ENCODE measurements around the gene BDNF. TPM values are rescaled to one million over a fixed set of nuclear protein-coding genes. Genes with fewer than 3 reads are reported as not detected.

Gene BDNF
- total and polyA plus RNA-seq, 4 donors: 0.03 to 0.28 (median 0.07) TPM

GRCh38 chr11:27660171-27660570 is 40.1 kb downstream of the BDNF start:
- whole genome bisulfite sequencing: 81% methylated on average over 3 of the region's 3 CpGs
- H3K27ac ChIP-seq (ENCODE audit: low read depth in 1 of 2, low read length in 2 of 2): no peak overlapping the region
- H3K36me3 ChIP-seq (ENCODE audit: control insufficient read depth in 4 of 4, insufficient read depth in 3 of 4, low read depth in 1 of 4, low read length in 3 of 4): no peaks in the 10 kb centered on the region

GRCh38 chr11:27658535-27659236 is 41.6 kb downstream of the BDNF start:
- H3K27ac ChIP-seq (ENCODE audit: low read depth in 1 of 2, low read length in 2 of 2): no peak overlapping the region
- no peak for DNase-seq (ENCODE audit: low spot score)
- H3K36me3 ChIP-seq (ENCODE audit: control insufficient read depth in 4 of 4, insufficient read depth in 3 of 4, low read depth in 1 of 4, low read length in 3 of 4): no peaks in the 10 kb centered on the region
- no peaks in the 10 kb centered on the region for H3K27me3 ChIP-seq (ENCODE audit: control insufficient read depth in 4 of 4, insufficient read depth in 4 of 4, low read length in 3 of 4)
- no peak for TF ChIP-seq SP1 (IDR thresholded peaks at IDR 0.05)
- no peak for TF ChIP-seq EGR1 (IDR thresholded peaks at IDR 0.05; ENCODE audit: low read depth in 2 of 2)
- TF ChIP-seq RAD21 (IDR thresholded peaks at IDR 0.05): no peak
- TF ChIP-seq, protein P1, sequence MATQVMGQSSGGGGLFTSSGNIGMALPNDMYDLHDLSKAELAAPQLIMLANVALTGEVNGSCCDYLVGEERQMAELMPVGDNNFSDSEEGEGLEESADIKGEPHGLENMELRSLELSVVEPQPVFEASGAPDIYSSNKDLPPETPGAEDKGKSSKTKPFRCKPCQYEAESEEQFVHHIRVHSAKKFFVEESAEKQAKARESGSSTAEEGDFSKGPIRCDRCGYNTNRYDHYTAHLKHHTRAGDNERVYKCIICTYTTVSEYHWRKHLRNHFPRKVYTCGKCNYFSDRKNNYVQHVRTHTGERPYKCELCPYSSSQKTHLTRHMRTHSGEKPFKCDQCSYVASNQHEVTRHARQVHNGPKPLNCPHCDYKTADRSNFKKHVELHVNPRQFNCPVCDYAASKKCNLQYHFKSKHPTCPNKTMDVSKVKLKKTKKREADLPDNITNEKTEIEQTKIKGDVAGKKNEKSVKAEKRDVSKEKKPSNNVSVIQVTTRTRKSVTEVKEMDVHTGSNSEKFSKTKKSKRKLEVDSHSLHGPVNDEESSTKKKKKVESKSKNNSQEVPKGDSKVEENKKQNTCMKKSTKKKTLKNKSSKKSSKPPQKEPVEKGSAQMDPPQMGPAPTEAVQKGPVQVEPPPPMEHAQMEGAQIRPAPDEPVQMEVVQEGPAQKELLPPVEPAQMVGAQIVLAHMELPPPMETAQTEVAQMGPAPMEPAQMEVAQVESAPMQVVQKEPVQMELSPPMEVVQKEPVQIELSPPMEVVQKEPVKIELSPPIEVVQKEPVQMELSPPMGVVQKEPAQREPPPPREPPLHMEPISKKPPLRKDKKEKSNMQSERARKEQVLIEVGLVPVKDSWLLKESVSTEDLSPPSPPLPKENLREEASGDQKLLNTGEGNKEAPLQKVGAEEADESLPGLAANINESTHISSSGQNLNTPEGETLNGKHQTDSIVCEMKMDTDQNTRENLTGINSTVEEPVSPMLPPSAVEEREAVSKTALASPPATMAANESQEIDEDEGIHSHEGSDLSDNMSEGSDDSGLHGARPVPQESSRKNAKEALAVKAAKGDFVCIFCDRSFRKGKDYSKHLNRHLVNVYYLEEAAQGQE (IDR thresholded peaks at IDR 0.05): no peak
- TF ChIP-seq RXRA (IDR thresholded peaks at IDR 0.05): no peak
- no peak for TF ChIP-seq TAF1 (conservative IDR thresholded peaks at IDR 0.05)
- no peak for TF ChIP-seq ATF3 (IDR thresholded peaks at IDR 0.05)
- no peak for TF ChIP-seq ZBTB33 (IDR thresholded peaks at IDR 0.05)
- no peak for TF ChIP-seq FOXA2 (IDR thresholded peaks at IDR 0.05)
- TF ChIP-seq, protein P2, sequence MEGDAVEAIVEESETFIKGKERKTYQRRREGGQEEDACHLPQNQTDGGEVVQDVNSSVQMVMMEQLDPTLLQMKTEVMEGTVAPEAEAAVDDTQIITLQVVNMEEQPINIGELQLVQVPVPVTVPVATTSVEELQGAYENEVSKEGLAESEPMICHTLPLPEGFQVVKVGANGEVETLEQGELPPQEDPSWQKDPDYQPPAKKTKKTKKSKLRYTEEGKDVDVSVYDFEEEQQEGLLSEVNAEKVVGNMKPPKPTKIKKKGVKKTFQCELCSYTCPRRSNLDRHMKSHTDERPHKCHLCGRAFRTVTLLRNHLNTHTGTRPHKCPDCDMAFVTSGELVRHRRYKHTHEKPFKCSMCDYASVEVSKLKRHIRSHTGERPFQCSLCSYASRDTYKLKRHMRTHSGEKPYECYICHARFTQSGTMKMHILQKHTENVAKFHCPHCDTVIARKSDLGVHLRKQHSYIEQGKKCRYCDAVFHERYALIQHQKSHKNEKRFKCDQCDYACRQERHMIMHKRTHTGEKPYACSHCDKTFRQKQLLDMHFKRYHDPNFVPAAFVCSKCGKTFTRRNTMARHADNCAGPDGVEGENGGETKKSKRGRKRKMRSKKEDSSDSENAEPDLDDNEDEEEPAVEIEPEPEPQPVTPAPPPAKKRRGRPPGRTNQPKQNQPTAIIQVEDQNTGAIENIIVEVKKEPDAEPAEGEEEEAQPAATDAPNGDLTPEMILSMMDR (IDR thresholded peaks at IDR 0.05; ENCODE audit: low read depth, low read length, missing input control): no peak
- no peak for TF ChIP-seq NR2F2 (IDR thresholded peaks at IDR 0.05)
- TF ChIP-seq HNF4G (IDR thresholded peaks at IDR 0.05): no peak
- TF ChIP-seq, protein P3, sequence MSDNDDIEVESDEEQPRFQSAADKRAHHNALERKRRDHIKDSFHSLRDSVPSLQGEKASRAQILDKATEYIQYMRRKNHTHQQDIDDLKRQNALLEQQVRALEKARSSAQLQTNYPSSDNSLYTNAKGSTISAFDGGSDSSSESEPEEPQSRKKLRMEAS (IDR thresholded peaks at IDR 0.05): no peak
- H3K9ac ChIP-seq (ENCODE audit: low read depth in 1 of 2, low read length in 2 of 2): no peak overlapping the region
- H3K9me3 ChIP-seq (ENCODE audit: control insufficient read depth in 4 of 4, low read length in 3 of 4): no peaks in the 10 kb centered on the region
- H3K4me3 ChIP-seq (ENCODE audit: low read depth in 1 of 3, low read length in 3 of 3): no peak overlapping the region
- no peaks in the 10 kb centered on the region for H3K4me1 ChIP-seq (ENCODE audit: control insufficient read depth in 4 of 4, insufficient read depth in 4 of 4, low read length in 3 of 4)
- WGBS: 93% methylated on average over 2 of the region's 2 CpGs

More at GRCh38 chr11:27660171-27660570, 40.1 kb downstream of the BDNF start:
- no peak for DNase-seq (ENCODE audit: low spot score)
- H3K9me3 ChIP-seq (ENCODE audit: control insufficient read depth in 4 of 4, low read length in 3 of 4): no peaks in the 10 kb centered on the region
- H3K4me3 ChIP-seq (ENCODE audit: low read depth in 1 of 3, low read length in 3 of 3): no peak overlapping the region
- TF ChIP-seq RXRA (IDR thresholded peaks at IDR 0.05): no peak
- TF ChIP-seq NR2F2 (IDR thresholded peaks at IDR 0.05): no peak
- TF ChIP-seq FOXA2 (IDR thresholded peaks at IDR 0.05): no peak
- TF ChIP-seq HNF4G (IDR thresholded peaks at IDR 0.05): no peak
- TF ChIP-seq SP1 (IDR thresholded peaks at IDR 0.05): no peak
- H3K27me3 ChIP-seq (ENCODE audit: control insufficient read depth in 4 of 4, insufficient read depth in 4 of 4, low read length in 3 of 4): no peaks in the 10 kb centered on the region
- H3K9ac ChIP-seq (ENCODE audit: low read depth in 1 of 2, low read length in 2 of 2): no peak overlapping the region
- H3K4me1 ChIP-seq (ENCODE audit: control insufficient read depth in 4 of 4, insufficient read depth in 4 of 4, low read length in 3 of 4): no peaks in the 10 kb centered on the region

Measured in liver (tissue), 9 donors.